ENCODE data around the gene SNTB2.

DNA sequence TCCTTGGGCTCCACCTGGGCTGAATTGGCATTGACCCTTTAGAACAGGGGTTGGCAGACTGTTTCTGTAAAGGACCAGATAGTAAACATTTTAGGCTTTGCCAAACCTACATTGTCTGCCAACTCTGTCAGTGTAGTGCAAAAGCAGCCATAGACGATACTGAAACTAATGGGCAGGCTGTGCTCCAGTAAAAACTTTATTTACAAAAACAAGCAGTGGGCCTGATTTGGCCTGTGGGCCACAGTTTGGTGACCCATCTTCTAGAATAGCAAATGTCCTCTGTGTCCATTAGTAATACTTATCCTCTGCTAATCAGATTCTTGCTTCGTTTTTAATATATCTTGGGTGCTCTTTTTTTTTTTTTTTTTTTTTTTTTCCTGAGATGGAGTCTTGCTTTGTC is 48.4 kb upstream of the SNTB2 start:
- TF ChIP-seq CTCF (IDR thresholded peaks at IDR 0.05) (no peak), EP300 (IDR thresholded peaks at IDR 0.05) (no peak), POLR2A (IDR thresholded peaks at IDR 0.05) (no peak), POLR2AphosphoS5 (IDR thresholded peaks at IDR 0.05) (no peak)
